Measurements from ENCODE around the gene HNRNPAB.
"Not testable (repeated sequence)": the region's sequence is repeated elsewhere in the genome, so short reads cannot be mapped to it uniquely, and the experiment has no call there.

Gene HNRNPAB

GRCh38 chr5:178187014-178187413 lies 17.3 kb upstream of the HNRNPAB start, which contains the start of gene GMCL2:
GMCL2 (minus strand) TSS chr5:178187371; CDS start chr5:178187299, 72 bp downstream.
- no peak within 1 kb of the TSS for H3K27ac Mint-ChIP-seq
- ATAC-seq (ENCODE audit: low read depth) (no peak), DNase-seq (ENCODE audit: low spot score in 2 of 2) (no peak)
- no peaks in the 10 kb centered on the region for H3K9me3 Mint-ChIP-seq
- H3K4me1 Mint-ChIP-seq: peaks cover 2% of the 10 kb centered on the region
- H3K27me3 Mint-ChIP-seq: peaks cover 10% of the 10 kb centered on the region
- no peaks in the 10 kb centered on the region for H3K36me3 Mint-ChIP-seq
- H3K4me3 Mint-ChIP-seq: no peak within 1 kb of the TSS

- DNase-seq (ENCODE audit: low spot score in 2 of 2) (no peak), ATAC-seq (ENCODE audit: low read depth) (no peak)
- no peak overlapping the region for H3K4me3 Mint-ChIP-seq
- H3K9me3 Mint-ChIP-seq: peaks cover 2% of the 10 kb centered on the region
- H3K36me3 Mint-ChIP-seq: peaks cover 3% of the 10 kb centered on the region
- peaks cover 22% of the 10 kb centered on the region for H3K27me3 Mint-ChIP-seq
- H3K27ac Mint-ChIP-seq: no peak overlapping the region
- peaks cover 5% of the 10 kb centered on the region for H3K4me1 Mint-ChIP-seq
Measured at GRCh38 chr5:178189433-178189832, 14.9 kb upstream of the HNRNPAB start.

- ATAC-seq (ENCODE audit: low read depth): no peak
- DNase-seq (ENCODE audit: low spot score in 2 of 2): no peak
- Mint-ChIP-seq H3K27me3 (peaks cover 26% of the 10 kb centered on the region), H3K4me3 (no peak overlapping the region), H3K27ac (no peak overlapping the region), H3K36me3 (peaks cover 3% of the 10 kb centered on the region), H3K9me3 (peaks cover 2% of the 10 kb centered on the region), H3K4me1 (peaks cover 5% of the 10 kb centered on the region)
Measured at GRCh38 chr5:178191661-178192060, 12.7 kb upstream of the HNRNPAB start.

DNA sequence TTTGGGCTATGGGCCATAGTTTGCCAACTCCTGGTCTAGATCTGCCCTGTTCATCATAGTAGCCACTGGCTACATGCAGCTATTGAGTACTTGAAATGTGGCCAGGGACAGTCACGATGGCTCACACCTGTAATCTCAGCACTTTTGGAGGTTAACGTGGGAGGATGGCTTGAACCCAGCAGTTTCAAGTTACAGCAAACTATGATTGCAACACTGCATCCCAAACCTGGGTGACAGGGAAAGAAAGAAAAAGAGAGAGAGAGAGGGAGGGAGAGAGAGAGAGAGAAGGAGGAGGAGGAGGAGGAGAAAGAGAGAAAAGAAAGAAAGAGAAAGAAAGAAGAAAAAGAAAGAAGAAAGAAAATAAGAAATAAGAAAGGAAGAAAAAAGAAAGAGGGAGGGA lies 12.1 kb upstream of the HNRNPAB start:
- H3K27ac Mint-ChIP-seq: no peak overlapping the region
- H3K36me3 Mint-ChIP-seq: peaks cover 3% of the 10 kb centered on the region
- H3K9me3 Mint-ChIP-seq: peaks cover 2% of the 10 kb centered on the region
- H3K4me3 Mint-ChIP-seq: no peak overlapping the region
- H3K4me1 Mint-ChIP-seq: peaks cover 5% of the 10 kb centered on the region
- DNase-seq (ENCODE audit: low spot score in 2 of 2): no peak
- ATAC-seq (ENCODE audit: low read depth): no peak
- peaks cover 26% of the 10 kb centered on the region for H3K27me3 Mint-ChIP-seq

GRCh38 chr5:178192787-178193186 lies 11.5 kb upstream of the HNRNPAB start:
- no peak for DNase-seq (ENCODE audit: low spot score in 2 of 2)
- Mint-ChIP-seq H3K4me3 (no peak overlapping the region), H3K9me3 (peaks cover 2% of the 10 kb centered on the region), H3K27ac (no peak overlapping the region), H3K36me3 (peaks cover 3% of the 10 kb centered on the region), H3K4me1 (peaks cover 5% of the 10 kb centered on the region), H3K27me3 (peaks cover 26% of the 10 kb centered on the region)
- ATAC-seq (ENCODE audit: low read depth): no peak

GRCh38 chr5:178193251-178193809 lies 11.0 kb upstream of the HNRNPAB start:
- H3K9me3 Mint-ChIP-seq: peaks cover 2% of the 10 kb centered on the region
- no peak overlapping the region for H3K27ac Mint-ChIP-seq
- H3K4me3 Mint-ChIP-seq: no peak overlapping the region
- DNase-seq (ENCODE audit: low spot score in 2 of 2): no peak
- peaks cover 26% of the 10 kb centered on the region for H3K27me3 Mint-ChIP-seq
- peaks cover 5% of the 10 kb centered on the region for H3K4me1 Mint-ChIP-seq
- no peak for ATAC-seq (ENCODE audit: low read depth)
- H3K36me3 Mint-ChIP-seq: peaks cover 3% of the 10 kb centered on the region

DNA sequence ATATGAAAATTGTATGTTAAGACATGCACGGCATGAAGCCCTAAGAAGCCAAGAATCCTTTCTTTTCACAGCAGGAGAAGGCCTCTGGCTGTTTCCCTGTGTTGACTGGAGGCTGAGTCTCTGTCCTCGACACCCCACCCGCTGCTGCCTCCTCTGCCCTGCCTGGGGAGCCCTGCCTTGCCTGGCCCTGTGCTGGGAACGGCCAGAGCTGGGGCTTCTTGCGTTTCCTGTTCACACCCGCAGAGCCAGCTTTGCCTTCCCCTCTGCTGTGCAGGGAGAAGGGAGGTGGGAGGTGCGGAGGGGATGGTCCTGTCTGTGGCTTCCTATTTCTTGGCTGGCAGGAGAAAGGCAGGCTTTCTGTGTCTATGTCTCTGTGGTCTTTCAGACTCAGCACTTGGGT lies 10.3 kb upstream of the HNRNPAB start:
- H3K27ac Mint-ChIP-seq: no peak overlapping the region
- peaks cover 3% of the 10 kb centered on the region for H3K36me3 Mint-ChIP-seq
- DNase-seq (ENCODE audit: low spot score in 2 of 2) (no peak), ATAC-seq (ENCODE audit: low read depth) (no peak)
- H3K27me3 Mint-ChIP-seq: peaks cover 21% of the 10 kb centered on the region
- H3K4me3 Mint-ChIP-seq: no peak overlapping the region
- H3K9me3 Mint-ChIP-seq: peaks cover 2% of the 10 kb centered on the region
- H3K4me1 Mint-ChIP-seq: peaks cover 5% of the 10 kb centered on the region

DNA sequence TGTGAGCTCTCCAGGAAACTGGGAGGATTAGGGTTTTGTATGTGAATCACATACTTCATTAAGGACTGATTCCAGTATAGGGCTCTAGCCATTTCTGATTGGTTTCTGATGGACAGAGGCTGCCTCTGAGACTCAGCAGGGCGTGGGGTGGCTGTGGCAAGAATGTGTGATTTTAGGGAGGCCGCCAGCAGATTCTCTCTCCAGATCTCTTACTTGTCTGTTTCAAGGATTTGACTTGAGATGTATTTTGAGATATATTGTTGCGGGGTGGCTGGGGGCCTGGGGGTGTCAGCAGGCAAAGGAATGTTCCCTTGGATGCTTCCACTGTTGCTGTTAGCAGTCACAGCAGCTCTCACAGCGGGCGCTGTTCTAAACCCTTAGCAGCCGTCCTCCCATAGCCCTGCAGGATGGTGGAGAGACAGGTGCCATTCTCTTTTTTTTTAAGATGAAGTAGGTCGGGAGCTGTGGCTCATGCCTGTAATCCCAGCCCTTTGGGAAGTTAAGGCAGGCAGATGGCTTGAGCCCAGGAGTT lies 8.0 kb upstream of the HNRNPAB start:
- Mint-ChIP-seq H3K4me3 (no peak overlapping the region), H3K27me3 (peaks cover 18% of the 10 kb centered on the region), H3K9me3 (peaks cover 2% of the 10 kb centered on the region), H3K36me3 (peaks cover 3% of the 10 kb centered on the region), H3K4me1 (peaks cover 5% of the 10 kb centered on the region), H3K27ac (no peak overlapping the region)
- DNase-seq (ENCODE audit: low spot score in 2 of 2): no peak
- no peak for ATAC-seq (ENCODE audit: low read depth)

DNA sequence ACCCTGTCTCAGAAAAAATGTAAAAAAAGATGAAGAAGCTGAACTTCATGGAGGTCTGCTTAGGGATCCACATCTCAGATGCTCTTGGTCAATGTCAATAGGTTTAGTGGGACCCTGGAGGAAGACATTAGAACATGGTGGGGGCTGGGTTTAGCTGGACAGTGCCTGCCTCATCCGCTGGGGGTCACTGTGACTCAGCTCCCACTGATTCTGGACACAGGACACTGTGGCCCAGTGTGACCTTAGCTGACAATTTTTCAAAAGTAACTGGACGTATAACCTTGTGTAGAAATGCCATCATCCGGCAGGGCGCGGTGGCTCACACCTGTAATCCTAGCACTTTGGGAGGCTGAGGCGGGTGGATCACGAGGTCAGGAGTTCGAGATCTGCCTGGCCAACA lies 7.3 kb upstream of the HNRNPAB start:
- H3K4me3 Mint-ChIP-seq: no peak overlapping the region
- ATAC-seq (ENCODE audit: low read depth) (no peak), DNase-seq (ENCODE audit: low spot score in 2 of 2) (no peak)
- peaks cover 3% of the 10 kb centered on the region for H3K36me3 Mint-ChIP-seq
- peaks cover 16% of the 10 kb centered on the region for H3K27me3 Mint-ChIP-seq
- H3K9me3 Mint-ChIP-seq: peaks cover 2% of the 10 kb centered on the region
- H3K4me1 Mint-ChIP-seq: peaks cover 5% of the 10 kb centered on the region
- H3K27ac Mint-ChIP-seq: no peak overlapping the region

GRCh38 chr5:178198151-178198550 lies 6.2 kb upstream of the HNRNPAB start:
- H3K4me1 Mint-ChIP-seq; DNase-seq (ENCODE audit: low spot score in 2 of 2); H3K9me3 Mint-ChIP-seq; H3K4me3 Mint-ChIP-seq; H3K27me3 Mint-ChIP-seq; H3K27ac Mint-ChIP-seq; H3K36me3 Mint-ChIP-seq; ATAC-seq (ENCODE audit: low read depth): not testable (repeated sequence)

GRCh38 chr5:178198706-178199105 lies 5.6 kb upstream of the HNRNPAB start:
- H3K27me3 Mint-ChIP-seq: peaks cover 5% of the 10 kb centered on the region

DNA sequence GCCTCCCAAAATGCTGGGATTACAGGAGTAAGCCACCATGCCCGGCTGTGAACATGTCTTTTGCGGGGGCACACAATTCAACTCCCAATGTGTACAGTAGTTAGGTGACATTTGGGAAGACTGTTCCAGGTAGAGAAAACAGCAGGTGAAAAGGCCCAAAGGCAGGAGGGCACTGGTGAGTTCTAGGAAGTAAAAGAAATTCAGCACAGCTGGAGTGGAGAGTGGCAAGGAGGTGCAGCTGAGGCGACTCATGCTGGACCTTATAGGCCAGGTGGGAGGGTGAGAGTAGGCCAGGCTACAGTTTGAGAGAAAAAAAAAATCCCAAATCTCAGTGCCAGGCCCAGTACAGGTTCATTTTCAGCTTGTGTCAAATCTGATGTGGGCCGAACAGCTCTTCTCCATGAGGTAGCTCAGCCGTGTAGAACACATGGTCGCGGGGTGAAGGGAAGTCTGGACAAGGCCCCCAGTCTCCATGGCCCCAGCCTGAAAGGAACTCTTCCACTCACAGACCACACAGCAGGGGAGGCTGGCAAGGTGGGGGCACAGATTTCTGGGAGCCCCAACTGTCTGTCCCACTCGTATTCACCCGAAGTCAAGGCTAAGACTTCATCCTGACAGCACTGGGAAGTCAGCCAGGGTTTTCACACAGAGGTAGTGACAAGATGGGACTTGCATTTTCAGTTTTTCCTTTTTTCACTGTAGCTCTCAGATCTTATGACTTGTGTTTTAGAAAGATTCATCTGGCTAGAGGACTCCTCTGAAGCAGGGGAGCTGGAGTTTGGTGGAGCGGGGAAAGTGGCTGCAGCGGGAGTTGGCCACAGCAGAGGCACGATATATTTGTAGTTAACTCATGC lies 4.5 kb upstream of the HNRNPAB start:
- H3K27ac Mint-ChIP-seq: no peak overlapping the region
- H3K4me3 Mint-ChIP-seq: no peak overlapping the region
- H3K4me1 Mint-ChIP-seq: peaks cover 3% of the 10 kb centered on the region
- peaks cover 3% of the 10 kb centered on the region for H3K27me3 Mint-ChIP-seq
- no peaks in the 10 kb centered on the region for H3K9me3 Mint-ChIP-seq
- peaks cover 2% of the 10 kb centered on the region for H3K36me3 Mint-ChIP-seq
- ATAC-seq (ENCODE audit: low read depth): no peak
- DNase-seq (ENCODE audit: low spot score in 2 of 2): no peak

More at GRCh38 chr5:178198706-178199105, 5.6 kb upstream of the HNRNPAB start:
- H3K4me1 Mint-ChIP-seq: no peaks in the 10 kb centered on the region
- DNase-seq (ENCODE audit: low spot score in 2 of 2): no peak
- H3K36me3 Mint-ChIP-seq: no peaks in the 10 kb centered on the region
- H3K4me3 Mint-ChIP-seq: no peak overlapping the region
- H3K9me3 Mint-ChIP-seq: no peaks in the 10 kb centered on the region
- no peak overlapping the region for H3K27ac Mint-ChIP-seq
- no peak for ATAC-seq (ENCODE audit: low read depth)

GRCh38 chr5:178201221-178201926 lies 3.0 kb upstream of the HNRNPAB start:
- peaks cover 7% of the 10 kb centered on the region for H3K36me3 Mint-ChIP-seq
- H3K27me3 Mint-ChIP-seq: no peaks in the 10 kb centered on the region
- DNase-seq (ENCODE audit: low spot score in 2 of 2) (no peak), ATAC-seq (ENCODE audit: low read depth) (no peak)
- H3K9me3 Mint-ChIP-seq: no peaks in the 10 kb centered on the region
- H3K4me3 Mint-ChIP-seq: no peak overlapping the region
- no peak overlapping the region for H3K27ac Mint-ChIP-seq
- H3K4me1 Mint-ChIP-seq: peaks cover 10% of the 10 kb centered on the region

- H3K4me3 Mint-ChIP-seq: no peak overlapping the region
- DNase-seq (ENCODE audit: low spot score in 2 of 2) (no peak), ATAC-seq (ENCODE audit: low read depth) (no peak)
- H3K4me1 Mint-ChIP-seq: peaks cover 13% of the 10 kb centered on the region
- no peaks in the 10 kb centered on the region for H3K27me3 Mint-ChIP-seq
- H3K27ac Mint-ChIP-seq: no peak overlapping the region
- H3K9me3 Mint-ChIP-seq: no peaks in the 10 kb centered on the region
- peaks cover 8% of the 10 kb centered on the region for H3K36me3 Mint-ChIP-seq
Measured at GRCh38 chr5:178201927-178202235, 2.5 kb upstream of the HNRNPAB start.

Data from memory B cell (primary cell).